ENCODE results near the gene PTGER4. TPM values are rescaled to one million over a fixed set of nuclear protein-coding genes. Genes with fewer than 3 reads are reported as not detected.

Gene PTGER4
- total and polyA plus RNA-seq, 2 experiments from 2014 or later, result 0.41 TPM; not detected in 1

- Histone ChIP-seq H3K9me2 (ENCODE audit: insufficient read depth) (no peaks in the 10 kb centered on the region), H3F3A (ENCODE audit: insufficient read depth) (peaks cover 9% of the 10 kb centered on the region; the same call in 1 of the 2 replicates)
- no peak for DNase-seq
These were observed 5.0 kb upstream of the PTGER4 start for GRCh38 chr5:40674661-40675235.

GRCh38 chr5:40675396-40676133 is 4.2 kb upstream of the PTGER4 start:
- H3K4me3 ChIP-seq, result no peak overlapping the region
- H3K27ac ChIP-seq, result no peak overlapping the region
- H3K9ac ChIP-seq, result no peak overlapping the region
- H3K4me1 ChIP-seq (ENCODE audit: insufficient read depth), result peaks cover 30% of the 10 kb centered on the region
- WGBS, 2 experiments (ENCODE audit: low coverage in 1 of 2, low lambda C conversion rate in 2 of 2, missing lambda C conversion rate in 2 of 2), result 90 to 96% methylated on average over 7 of the region's 7 CpGs
- H3K9me2 ChIP-seq (ENCODE audit: insufficient read depth), result no peaks in the 10 kb centered on the region
- H4K20me1 ChIP-seq (ENCODE audit: insufficient read depth), result no peaks in the 10 kb centered on the region
- no peaks in the 10 kb centered on the region for H3K9me3 ChIP-seq (ENCODE audit: low read depth)
- H3K36me3 ChIP-seq (ENCODE audit: low read depth), result no peaks in the 10 kb centered on the region
- H3K79me2 ChIP-seq (ENCODE audit: insufficient read depth), result no peaks in the 10 kb centered on the region
- H2AFZ ChIP-seq, result no peak overlapping the region
- no peak overlapping the region for H3K4me2 ChIP-seq (ENCODE audit: unreplicated experiment)
- H3K27me3 ChIP-seq (replicated peaks; ENCODE audit: insufficient read depth), result peaks cover 5% of the 10 kb centered on the region
- TF ChIP-seq EZH2phosphoT487 (IDR thresholded peaks at IDR 0.05; ENCODE audit: insufficient read depth, low read depth) (no peak), EZH2 (IDR thresholded peaks at IDR 0.05; ENCODE audit: insufficient read depth, poor library complexity, severe bottlenecking) (no peak)
- no peak for DNase-seq
- in situ Hi-C loops (cut with MboI), result no loop called here
- peaks cover 9% of the 10 kb centered on the region; the same call in 1 of the 2 replicates for H3F3A ChIP-seq (ENCODE audit: insufficient read depth)

More at GRCh38 chr5:40674661-40675235, 5.0 kb upstream of the PTGER4 start:
- Histone ChIP-seq H3K27ac (no peak overlapping the region), H2AFZ (no peak overlapping the region), H3K4me2 (ENCODE audit: unreplicated experiment) (no peak overlapping the region), H3K4me1 (ENCODE audit: insufficient read depth) (peaks cover 25% of the 10 kb centered on the region), H3K9me3 (ENCODE audit: low read depth) (no peaks in the 10 kb centered on the region), H3K79me2 (ENCODE audit: insufficient read depth) (no peaks in the 10 kb centered on the region), H3K4me3 (no peak overlapping the region), H3K27me3 (replicated peaks; ENCODE audit: insufficient read depth) (no peaks in the 10 kb centered on the region), H3K36me3 (ENCODE audit: low read depth) (no peaks in the 10 kb centered on the region), H4K20me1 (ENCODE audit: insufficient read depth) (no peaks in the 10 kb centered on the region), H3K9ac (no peak overlapping the region)
- TF ChIP-seq EZH2phosphoT487 (IDR thresholded peaks at IDR 0.05; ENCODE audit: insufficient read depth, low read depth) (no peak), EZH2 (IDR thresholded peaks at IDR 0.05; ENCODE audit: insufficient read depth, poor library complexity, severe bottlenecking) (no peak)
- 98% methylated on average over 6 of the region's 6 CpGs for WGBS, 2 experiments (ENCODE audit: low coverage in 1 of 2, low lambda C conversion rate in 2 of 2, missing lambda C conversion rate in 2 of 2)
- in situ Hi-C loops (cut with MboI), result no loop called here

- no peaks in the 10 kb centered on the region for H3K79me2 ChIP-seq (ENCODE audit: insufficient read depth)
- no peak overlapping the region for H3K27ac ChIP-seq
- H3K9ac ChIP-seq, result no peak overlapping the region
- no peak overlapping the region for H2AFZ ChIP-seq
- no peaks in the 10 kb centered on the region for H4K20me1 ChIP-seq (ENCODE audit: insufficient read depth)
- peak overlapping the region; percentile 51 for H3K4me2 ChIP-seq (ENCODE audit: unreplicated experiment)
- H3K9me2 ChIP-seq (ENCODE audit: insufficient read depth), result no peaks in the 10 kb centered on the region
- TF ChIP-seq EZH2 (IDR thresholded peaks at IDR 0.05; ENCODE audit: insufficient read depth, poor library complexity, severe bottlenecking) (no peak), EZH2phosphoT487 (IDR thresholded peaks at IDR 0.05; ENCODE audit: insufficient read depth, low read depth) (no peak)
- peaks cover 9% of the 10 kb centered on the region; the same call in 1 of the 2 replicates for H3F3A ChIP-seq (ENCODE audit: insufficient read depth)
- H3K27me3 ChIP-seq (replicated peaks; ENCODE audit: insufficient read depth), result peaks cover 13% of the 10 kb centered on the region
- peak; percentile 78 for DNase-seq
- 32 to 36% methylated on average over 3 of the region's 3 CpGs for WGBS, 2 experiments (ENCODE audit: low coverage in 1 of 2, low lambda C conversion rate in 2 of 2, missing lambda C conversion rate in 2 of 2)
- no peaks in the 10 kb centered on the region for H3K36me3 ChIP-seq (ENCODE audit: low read depth)
- in situ Hi-C loops (cut with MboI), result no loop called here
- H3K9me3 ChIP-seq (ENCODE audit: low read depth), result no peaks in the 10 kb centered on the region
- H3K4me3 ChIP-seq, result 0 out of 2 replicates have a peak overlapping the region, but pooled peaks have one; percentile 14
- H3K4me1 ChIP-seq (ENCODE audit: insufficient read depth), result peaks cover 36% of the 10 kb centered on the region
These were observed 2.9 kb upstream of the PTGER4 start for GRCh38 chr5:40676613-40677343.

- 35 to 43% methylated on average over 2 of the region's 2 CpGs for WGBS, 2 experiments (ENCODE audit: low coverage in 1 of 2, low lambda C conversion rate in 2 of 2, missing lambda C conversion rate in 2 of 2)
- no peaks in the 10 kb centered on the region for H4K20me1 ChIP-seq (ENCODE audit: insufficient read depth)
- peak; percentile 18 for DNase-seq
- peaks cover 36% of the 10 kb centered on the region for H3K4me1 ChIP-seq (ENCODE audit: insufficient read depth)
- in situ Hi-C loops (cut with MboI), result no loop called here
- peaks cover 13% of the 10 kb centered on the region for H3K27me3 ChIP-seq (replicated peaks; ENCODE audit: insufficient read depth)
- no peaks in the 10 kb centered on the region for H3K79me2 ChIP-seq (ENCODE audit: insufficient read depth)
- no peaks in the 10 kb centered on the region for H3K36me3 ChIP-seq (ENCODE audit: low read depth)
- TF ChIP-seq EZH2phosphoT487 (IDR thresholded peaks at IDR 0.05; ENCODE audit: insufficient read depth, low read depth), result no peak
- no peak for TF ChIP-seq EZH2 (IDR thresholded peaks at IDR 0.05; ENCODE audit: insufficient read depth, poor library complexity, severe bottlenecking)
- H3K27ac ChIP-seq, result no peak overlapping the region
- H3K9me2 ChIP-seq (ENCODE audit: insufficient read depth), result no peaks in the 10 kb centered on the region
- H3K9ac ChIP-seq, result no peak overlapping the region
- peak overlapping the region; percentile 51 for H3K4me2 ChIP-seq (ENCODE audit: unreplicated experiment)
- H3K4me3 ChIP-seq, result 0 out of 2 replicates have a peak overlapping the region, but pooled peaks have one; percentile 14
- H3K9me3 ChIP-seq (ENCODE audit: low read depth), result no peaks in the 10 kb centered on the region
- peaks cover 9% of the 10 kb centered on the region; the same call in 1 of the 2 replicates for H3F3A ChIP-seq (ENCODE audit: insufficient read depth)
- H2AFZ ChIP-seq, result no peak overlapping the region
These were observed 2.3 kb upstream of the PTGER4 start for GRCh38 chr5:40677456-40677855.
